G401 (cell line): ENCODE data around the gene GRAPL. TPM values are rescaled to one million over a fixed set of nuclear protein-coding genes. Genes with fewer than 3 reads are reported as not detected.
"Not testable (repeated sequence)": the region's sequence is repeated elsewhere in the genome, so short reads cannot be mapped to it uniquely, and the experiment has no call there.

Source experiments
- DNase-seq: peaks from one replicate; pipeline ENCODE4 v3.0.0-alpha.2; 2015; ENCODE audit warnings: low spot score
- in situ Hi-C: cut with HindIII; loops from 2 replicates; pipeline ENCODE4 v1.10.0; 2016; ENCODE audit warnings: low sequenced_read_pairs, mixed read lengths
- total RNA-seq: library from RNA; depleted of rRNA; stranded (reverse); fragments of >200 nt; shearing (Covaris generic); gene quantifications from 2 replicates; pipeline ENCODE4 v1.2.3, GENCODE V29; 2014

GRAPL gene
- total RNA-seq, 1 experiment from 2014 or later: not detected

DNA sequence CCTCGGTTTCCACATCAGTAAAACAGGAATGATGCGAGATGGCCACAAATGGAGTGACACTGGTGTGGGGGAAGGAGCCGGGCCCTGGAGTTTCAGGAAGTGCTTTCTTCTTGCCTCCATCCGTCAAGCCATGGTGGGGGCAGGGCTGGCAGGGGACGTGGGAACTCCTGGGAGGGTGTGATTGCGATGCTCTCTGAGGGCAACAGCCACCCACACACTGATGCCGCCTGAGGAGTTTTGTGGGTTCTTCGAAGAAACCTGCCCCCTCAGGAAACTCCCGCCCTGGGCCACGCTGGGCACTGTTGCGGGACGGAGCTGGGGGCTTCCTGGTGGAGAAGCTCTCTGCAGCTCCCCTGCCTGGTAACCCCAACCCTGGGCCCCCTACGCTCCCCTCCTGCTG, 8.0 kb downstream of the GRAPL start:
- in situ Hi-C loops, DNase-seq: not testable (repeated sequence)

DNA sequence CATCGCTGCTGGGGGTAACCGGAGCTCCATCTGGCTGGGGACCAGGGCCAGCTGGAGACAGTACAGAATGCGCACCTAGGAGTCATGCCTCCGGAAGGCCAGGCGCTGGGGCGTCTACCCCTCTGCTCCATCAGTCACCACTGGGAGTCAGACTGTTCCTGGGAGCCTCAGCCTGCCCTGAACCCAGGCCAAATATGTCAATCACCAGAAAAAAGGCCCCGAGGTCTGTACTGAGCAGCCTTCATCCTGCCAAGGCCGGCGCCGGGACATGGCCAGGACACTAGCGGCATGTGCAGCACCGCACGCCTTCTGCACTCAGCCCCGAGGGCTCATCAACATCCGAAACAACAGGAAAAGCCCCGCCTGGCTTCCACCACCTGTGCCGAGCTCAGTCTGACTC, 8.7 kb downstream of the GRAPL start:
- in situ Hi-C loops, DNase-seq: not testable (repeated sequence)

DNA sequence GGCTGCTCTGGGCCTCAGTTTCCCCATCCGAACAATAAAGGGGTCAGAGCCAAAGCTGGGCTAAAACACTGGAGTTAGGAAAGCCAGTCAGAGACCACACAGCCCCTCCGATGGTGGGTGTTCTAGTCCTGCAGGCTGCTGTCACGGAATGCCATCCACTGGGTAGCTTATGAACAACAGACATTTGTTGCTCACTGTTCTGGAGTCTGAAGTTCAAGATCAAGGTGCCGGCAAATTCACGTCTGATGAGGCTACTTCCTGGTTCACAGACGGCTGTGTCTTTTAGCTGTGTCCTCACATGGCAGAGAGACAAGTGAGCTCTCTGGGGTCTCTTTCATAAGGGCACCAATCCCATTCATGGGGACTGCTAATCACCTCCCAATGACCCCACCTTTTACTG, 9.2 kb downstream of the GRAPL start:
- in situ Hi-C loops, DNase-seq: not testable (repeated sequence)

DNA sequence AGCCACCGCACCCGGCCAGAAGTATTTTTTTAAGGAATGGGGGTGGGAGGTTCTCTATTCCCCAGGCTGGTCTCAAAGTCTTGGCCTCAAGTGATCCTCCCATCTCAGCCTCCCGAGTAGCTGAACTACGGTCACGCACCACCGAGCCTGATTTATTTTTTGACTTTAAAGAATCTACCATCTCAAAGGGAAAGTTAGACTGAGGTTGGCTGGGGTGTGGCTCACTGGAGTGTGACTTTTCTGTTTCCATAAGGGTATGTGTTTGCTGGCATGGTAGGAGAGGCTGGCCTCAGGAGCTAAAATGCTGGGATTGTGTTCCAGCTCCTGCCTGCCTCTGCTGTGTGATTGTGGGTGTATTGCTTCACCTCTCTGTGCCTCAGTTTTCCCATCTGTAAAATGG, 10.6 kb downstream of the GRAPL start:
- DNase-seq, in situ Hi-C loops: not testable (repeated sequence)

DNA sequence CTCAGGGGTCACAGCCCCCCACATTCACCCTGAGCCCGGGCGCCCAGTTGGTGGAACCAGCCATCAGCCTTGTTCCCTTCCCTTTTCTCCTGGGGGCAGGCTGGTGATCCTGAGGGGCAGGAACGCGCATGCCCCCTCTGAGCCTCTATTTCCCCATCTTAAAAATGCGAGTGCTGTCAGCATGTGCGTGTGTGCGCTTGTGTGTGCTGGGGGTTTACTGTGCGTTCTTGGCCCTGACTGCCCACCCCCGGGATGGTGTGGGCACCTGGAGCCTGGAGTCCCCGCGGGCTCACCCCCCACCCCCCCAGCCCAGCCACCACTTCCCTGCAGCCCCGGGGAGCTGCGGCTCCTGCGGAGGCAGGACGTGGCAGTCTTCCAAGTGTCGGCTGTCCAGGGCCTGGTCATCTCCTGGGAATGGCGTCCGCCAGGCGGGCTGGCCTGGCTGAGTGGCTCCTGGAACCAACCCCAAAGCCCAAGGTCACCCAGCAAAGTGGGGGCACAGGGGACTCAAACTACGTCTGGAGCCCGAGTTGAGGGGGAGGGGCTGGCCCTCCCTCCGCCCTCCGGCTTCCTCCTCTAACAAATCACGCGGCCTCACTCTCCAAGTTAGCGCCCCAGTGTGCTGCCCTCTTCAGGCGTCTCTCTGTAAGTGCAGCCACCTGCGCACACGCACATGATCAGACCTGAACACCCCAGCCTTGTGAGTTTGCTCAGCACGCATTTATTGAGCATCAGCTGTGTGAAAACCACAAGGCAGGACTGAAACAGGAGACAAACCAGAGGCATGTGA, 14.2 kb downstream of the GRAPL start:
- in situ Hi-C loops, DNase-seq: not testable (repeated sequence)

DNA sequence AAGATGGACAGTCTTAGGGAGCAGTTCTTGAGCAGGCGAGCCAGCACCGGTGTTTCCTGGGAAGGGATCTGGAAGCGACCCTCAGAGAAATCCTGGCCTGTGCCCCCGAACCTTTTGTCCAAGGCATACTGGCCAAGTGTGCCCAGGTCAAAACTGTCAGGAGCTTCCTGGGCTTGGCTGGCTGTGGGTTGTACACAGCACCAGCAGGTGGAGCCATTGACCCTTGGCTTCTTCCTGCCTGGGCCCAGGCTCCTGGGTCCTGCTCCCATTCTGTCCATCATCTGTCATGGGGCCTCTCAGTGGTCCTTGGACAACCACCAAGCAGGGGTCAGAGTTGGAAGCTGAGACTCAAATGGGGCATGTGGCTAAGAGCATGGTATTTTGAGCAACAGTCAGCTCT, 15.0 kb downstream of the GRAPL start:
- in situ Hi-C loops: not testable (repeated sequence)

DNA sequence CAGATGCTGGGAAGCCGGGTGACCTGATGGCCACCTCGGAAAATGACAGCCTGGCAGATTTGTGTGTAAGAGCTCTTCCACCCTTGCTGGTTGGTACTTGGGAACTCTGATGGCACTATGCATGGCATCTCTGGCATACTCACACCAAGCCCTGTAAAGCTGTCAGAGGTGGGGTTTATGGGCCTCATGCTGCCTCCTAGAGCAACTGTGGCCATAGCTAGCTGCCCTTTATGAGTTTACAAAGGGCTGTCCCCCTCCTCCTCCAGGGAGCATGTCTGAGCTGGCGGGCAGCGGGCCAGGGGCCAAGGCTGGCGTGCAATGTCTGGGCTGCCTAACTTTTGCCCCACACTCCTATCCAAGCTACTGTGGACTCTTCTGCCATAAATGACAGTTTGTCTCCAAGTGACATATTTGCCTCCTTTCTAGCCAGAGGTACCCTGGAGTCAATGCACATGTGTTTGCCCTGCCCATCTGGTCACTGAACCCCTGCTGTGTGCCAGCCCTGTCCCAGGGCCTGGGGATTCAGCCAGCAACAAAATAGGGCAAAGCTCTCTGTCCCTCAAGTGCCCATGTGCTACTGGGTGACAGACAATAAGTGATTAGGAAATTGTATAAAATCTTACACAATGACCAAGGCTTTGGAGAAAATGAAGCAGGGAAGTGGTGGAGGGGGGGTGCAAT, 15.8 kb downstream of the GRAPL start:
- DNase-seq, in situ Hi-C loops: not testable (repeated sequence)

More for the DNA sequence above, 15.0 kb downstream of the GRAPL start:
- DNase-seq: not testable (repeated sequence)

DNA sequence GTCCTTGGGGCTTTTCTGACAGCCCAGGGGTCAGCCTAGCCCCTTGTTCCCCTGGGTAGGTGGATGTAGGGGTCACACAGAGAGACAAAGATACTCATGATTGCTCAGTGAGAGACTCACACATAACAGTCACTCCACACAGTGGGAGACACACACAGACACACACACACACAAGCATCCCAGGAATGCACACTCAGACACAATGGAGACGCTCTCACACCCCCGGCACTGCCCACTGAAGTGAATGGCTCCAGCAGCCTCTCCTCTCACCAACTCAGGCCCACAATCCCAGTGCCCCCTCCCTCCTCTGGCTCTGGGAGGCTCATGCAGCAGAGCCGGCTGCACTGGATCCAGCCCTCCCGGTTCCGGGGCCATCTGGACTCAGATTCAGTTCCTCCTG, 17.0 kb downstream of the GRAPL start:
- in situ Hi-C loops, DNase-seq: not testable (repeated sequence)

DNA sequence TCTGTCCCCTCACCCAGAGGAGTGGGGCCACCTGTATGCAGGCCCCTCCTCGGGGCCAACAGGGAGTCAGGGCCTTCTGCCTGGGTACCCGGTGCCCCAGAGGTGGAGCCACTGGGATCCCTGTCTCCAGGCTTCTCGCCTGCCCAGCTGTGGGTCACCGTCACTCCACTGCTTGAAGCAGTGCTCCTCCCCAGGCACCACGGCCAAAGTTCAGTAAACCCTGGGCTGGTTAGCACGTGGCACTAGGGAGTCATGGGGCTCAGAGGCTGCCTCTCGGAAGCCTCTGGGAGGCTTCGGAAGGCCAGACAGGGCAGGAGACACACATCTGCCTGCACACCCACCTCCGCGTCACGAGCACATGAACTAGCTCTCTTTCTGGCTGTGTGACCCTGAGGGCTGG, 18.1 kb downstream of the GRAPL start:
- in situ Hi-C loops: not testable (repeated sequence)

DNA sequence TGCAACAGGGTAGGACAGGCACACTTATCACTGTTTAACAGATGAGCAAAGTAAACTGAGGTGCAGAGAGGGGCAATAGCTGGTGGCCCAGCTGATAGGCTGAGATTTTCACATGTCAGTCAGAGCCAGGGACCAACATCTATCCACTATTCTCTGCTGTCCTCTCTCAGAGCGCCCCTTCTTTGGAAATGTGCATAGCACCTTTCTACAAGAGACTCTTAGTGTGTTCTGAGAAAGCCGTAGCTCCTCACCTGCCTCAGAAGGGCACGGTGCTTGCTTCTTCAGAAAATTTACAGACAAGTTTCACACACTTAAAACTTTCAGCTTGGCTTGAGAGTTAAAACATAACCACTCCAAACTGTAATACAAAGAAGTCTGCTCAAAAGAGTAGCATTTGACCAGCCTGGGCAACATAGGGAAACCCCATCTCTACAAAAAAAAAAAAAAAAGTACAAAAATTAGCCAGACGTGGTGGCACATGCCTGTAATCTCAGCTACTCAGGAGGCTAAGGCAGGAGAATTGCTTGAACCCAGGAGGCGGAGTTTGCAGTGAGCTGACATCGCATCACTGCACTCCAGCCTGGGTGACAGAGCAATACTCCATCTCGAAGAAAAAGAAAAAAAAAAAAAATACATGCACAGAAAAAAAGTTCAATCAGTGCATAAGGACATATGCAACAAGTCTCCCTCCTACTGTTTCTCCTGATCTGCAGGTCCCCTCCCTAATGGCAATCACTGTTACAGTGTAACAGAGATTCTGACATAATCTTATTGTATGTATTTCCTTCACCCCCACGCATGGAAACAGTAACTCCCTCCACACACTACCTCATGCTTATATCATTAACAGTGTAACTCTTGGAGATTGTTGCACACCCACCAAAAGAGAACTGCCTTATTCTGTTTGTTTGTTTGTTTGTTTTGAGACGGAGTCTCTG, 23.6 kb downstream of the GRAPL start:
- in situ Hi-C loops, DNase-seq: not testable (repeated sequence)

More for the DNA sequence above, 18.1 kb downstream of the GRAPL start:
- not testable (repeated sequence) for DNase-seq

DNA sequence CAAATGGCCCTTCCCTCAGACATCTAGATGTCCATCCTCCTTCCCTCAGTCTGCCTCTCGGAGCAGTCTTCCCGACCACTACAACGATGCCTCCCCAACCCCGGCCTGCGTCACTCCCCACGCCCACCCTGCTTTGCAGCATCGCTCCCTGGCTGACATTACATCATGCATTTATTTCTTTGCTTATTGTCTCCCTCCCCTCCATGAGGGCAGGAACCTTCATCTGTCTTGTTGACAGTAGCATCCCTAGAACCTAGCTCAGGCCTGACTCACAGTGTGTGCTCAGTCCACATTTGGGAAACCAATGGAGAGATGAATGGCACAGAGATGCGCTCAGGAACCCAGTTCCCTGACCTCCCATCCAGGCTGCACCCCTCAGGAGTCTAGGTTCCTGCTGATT, 30.2 kb downstream of the GRAPL start:
- in situ Hi-C loops: not testable (repeated sequence)

DNA sequence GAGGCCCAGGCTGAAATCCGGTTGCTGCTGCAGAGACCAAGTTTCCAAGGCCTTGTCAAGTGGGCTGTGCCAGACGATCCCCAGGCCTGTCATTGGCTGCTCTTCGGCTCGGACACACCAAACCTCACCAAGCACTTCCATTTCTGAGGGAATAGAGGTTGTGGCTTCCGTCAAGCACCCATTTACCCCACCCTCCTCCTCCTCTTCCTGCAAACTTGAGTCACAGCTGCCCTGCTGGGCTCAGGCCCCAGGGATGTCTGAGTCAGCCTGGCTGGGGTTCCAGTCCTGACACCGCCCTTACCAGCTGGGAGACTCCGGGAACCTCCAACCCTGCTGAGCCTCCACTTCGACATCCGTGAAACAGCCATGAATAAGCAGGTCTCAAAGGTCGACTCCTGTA, 31.1 kb downstream of the GRAPL start:
- DNase-seq, in situ Hi-C loops: not testable (repeated sequence)

More for the DNA sequence above, 30.2 kb downstream of the GRAPL start:
- DNase-seq: not testable (repeated sequence)

DNA sequence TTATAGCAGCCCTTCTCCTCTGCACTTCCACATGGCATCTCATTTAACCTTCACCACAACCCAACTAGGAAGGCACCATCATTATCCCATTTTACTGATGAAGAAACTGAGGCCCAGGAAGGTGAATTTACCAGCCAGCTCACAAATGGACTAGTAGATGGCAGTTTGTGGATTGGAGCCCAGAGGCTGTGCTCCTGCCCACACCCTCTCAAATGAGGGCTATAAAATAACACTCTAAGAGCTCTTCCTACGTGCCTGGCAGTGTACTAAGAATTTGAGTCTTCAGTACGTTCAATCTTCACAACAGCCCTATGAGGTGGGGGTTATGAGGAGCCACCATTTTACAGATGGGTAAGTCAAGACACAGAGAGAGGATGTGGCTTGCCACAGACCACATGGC, 31.5 kb downstream of the GRAPL start:
- in situ Hi-C loops, DNase-seq: not testable (repeated sequence)

DNA sequence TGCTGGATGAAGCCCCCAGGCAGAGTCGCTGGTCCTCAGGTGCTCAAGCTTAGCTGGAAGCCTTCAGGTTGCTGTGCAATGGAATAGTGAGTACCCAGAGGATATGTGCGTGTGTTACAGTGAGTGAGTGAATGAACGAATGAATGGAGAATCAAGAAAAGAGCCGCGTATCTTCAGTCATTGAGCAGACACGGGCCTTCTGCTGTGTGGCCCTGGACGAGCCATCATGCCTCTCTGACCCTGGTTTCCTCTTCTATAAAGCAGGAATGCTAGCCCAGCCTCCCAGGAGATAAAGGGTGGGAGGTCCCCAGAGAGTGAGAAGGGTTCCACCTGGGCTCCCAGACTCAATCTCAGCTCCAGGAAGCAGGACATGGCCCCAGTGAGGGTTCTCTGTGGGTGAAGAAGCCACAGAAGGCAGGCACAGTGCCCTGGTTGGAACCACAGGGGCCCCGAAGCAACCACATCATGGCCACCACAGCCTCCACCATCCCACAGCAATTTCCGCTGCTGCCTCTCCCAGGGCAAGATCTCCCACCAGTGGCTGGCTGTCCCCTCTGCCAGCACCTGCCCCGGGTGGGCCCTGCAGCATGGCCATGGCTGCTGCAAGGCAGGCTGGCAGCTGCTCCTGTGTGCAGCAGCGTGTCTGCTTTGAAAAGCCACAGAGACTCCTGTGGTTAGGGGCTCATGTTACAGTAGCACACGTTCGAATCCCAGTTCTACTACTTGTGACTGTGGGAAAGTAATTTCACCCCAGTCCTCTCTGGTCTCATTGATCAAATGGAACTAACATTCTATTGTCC, 34.1 kb downstream of the GRAPL start:
- in situ Hi-C loops, DNase-seq: not testable (repeated sequence)

DNA sequence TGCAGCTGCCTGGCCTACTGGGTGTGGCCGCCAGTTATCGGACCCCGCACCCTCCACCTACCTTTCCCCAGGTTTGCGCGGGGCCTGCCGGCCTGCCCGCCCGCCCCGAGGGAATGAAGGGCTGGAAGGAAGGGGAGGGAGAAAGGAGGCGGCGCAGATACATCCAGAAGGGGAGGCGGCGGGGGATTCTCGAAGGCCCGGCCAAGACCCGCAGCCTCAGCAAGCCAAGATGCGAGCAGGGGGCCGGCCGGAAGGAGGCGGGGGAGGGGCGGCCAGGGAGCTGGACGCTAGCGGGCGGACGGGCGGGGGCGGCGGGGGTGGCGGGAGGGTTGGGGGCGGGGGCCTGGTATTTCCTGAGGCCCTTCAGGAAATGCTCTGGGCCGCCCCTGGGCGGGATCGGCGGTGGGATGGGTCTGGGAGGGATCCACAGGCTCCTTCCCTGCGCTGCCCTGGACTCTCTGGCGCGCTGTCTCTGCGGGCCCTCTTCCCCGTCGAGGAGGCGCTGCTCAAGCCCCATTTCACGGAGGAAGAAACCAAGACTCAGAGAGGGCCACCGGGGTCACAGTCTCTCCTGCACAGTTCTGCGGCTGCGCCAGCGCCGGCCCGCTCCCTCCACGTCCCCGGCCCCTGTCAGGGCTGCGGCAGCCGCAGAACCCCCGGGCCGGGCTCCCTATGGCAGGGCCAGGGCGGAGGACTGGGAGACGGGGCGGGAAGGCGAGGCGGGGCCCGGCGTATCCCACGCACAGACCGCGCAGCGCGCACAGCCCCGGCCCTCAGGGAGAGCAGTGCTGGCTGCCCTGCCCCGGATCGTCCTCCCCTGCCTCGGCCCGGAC, 35.2 kb downstream of the GRAPL start:
- in situ Hi-C loops, DNase-seq: not testable (repeated sequence)

DNA sequence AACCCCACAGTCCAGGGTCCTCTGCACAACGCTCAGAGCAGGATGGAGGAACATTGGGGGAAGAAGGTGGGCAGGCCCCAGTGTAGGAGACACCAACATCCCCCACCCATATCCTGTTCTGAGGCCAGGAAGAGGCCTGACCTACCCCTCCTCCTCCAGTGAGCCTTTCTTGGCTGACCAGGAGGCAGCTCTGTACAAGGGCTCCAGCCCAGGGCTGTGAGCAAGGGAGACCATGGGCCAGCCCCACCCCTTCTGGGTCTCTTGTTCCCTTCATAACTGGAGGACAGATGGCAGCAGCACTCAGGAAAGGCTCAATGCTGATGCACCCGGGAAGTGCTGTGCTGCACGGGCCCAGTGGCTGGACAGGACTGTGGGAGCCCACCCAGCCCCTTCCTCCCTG, 47.0 kb downstream of the GRAPL start:
- in situ Hi-C loops, DNase-seq: not testable (repeated sequence)

DNA sequence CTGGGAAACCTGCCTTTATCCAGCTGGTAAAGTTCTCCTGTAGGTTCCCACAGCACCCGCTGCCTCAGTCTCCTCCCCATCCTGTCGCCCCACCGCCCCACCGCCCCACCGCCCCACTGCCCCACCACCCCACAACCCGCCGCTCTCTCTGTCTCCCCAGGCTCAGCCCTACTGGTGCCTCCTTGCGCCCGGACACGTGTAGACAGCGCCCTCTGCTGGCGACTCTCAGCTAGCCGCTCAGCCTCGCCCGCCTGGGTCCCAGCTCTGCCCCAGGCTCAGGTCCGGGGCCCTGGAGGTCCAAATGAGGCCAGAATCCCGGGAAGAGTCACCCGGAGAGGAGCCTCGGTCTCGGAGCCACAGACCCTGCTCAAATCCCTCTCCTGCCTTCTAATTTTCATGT, 48.0 kb downstream of the GRAPL start:
- in situ Hi-C loops, DNase-seq: not testable (repeated sequence)
